Activated CD4-positive, alpha-beta T cell treated with anti-CD3 and anti-CD28 coated beads, Interleukin-10, Interleukin-2, amounts not matched to agents 100 ng/mL and 50 ng/mL, durations not matched to agents 16 hours and 8 hours (primary cell): ENCODE results near the gene VIPR2.

Experiments used
- DNase-seq: peaks from one replicate; pipeline ENCODE4 v3.0.0-alpha.2; 2020

VIPR2 gene

DNA sequence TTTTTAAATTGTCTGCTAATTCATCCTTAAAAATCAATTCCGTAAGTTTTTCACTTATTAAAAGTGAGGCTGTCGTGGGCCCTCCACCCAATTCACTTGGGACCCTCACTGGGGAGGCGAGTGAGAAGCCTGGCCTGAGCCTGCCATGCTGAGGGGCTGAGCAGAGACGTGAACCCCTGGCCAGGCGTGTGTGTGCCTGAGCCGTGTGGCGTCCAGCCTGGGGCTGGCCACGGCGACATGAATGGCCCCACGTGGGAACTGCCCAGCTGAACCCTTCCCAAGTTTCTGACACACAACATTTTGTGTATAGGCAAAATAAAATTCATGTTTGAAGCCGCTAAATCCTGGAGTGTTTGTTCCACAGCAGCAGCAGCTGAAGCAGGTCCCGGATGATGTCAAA lies 13.0 kb upstream of the VIPR2 start:
- DNase-seq = no peak

DNA sequence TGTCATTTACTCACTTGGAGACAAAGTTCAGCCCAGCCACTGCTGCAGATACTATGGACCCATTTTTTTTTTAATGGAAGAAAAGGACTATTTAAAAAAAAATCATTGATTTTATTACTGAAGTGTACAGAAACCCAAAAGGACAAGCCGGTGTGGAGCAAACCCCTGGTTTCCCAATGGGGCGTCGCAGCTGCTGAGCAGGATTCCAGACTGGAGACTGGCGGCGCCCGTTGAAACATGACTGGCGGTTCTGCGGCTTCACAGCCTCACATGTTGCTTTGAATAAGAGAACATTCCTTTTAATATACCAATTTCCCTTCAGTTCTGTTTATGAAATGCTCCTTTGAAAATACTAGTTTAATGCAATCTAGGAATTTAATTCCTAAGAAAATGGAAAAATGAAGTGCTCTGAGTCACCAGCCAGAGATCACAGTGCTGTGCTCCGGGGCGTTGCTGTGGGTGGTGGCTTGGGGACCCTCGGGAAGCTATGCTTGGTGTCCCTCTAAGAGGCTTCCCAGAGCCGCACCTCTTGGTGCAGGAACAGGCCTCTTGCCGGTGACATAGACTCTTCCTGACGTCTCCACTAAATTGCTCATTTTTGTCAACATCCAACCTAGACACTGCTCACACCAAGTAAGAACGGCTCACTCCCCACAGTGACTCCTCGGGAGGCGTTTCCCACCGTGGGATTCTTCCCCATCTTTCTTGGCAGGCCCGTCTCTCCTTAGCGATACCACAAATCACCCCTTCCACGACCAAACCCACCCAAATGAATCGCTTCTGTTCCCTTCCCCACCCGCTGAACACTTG lies 12.0 kb upstream of the VIPR2 start:
- no peak for DNase-seq

DNA sequence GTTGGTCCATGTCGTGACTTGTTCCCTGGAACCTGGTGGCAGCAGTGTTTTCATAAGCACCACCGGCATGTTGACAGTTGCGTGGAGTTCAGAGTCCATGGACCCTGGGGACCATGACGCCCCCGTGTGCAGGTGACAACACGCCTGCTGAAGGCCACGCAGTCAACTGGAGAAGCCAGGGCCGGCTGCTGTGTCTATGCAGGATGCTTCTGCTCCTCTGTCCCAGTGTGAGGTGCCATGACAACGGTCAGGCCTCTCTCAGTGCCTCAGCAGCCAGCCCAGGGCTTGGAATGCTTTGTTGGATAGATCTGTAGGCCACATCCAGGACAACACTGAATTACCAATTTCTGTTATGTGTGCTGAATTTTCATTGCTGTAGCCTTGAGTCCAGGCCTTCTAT lies 10.7 kb upstream of the VIPR2 start:
- DNase-seq = no peak

DNA sequence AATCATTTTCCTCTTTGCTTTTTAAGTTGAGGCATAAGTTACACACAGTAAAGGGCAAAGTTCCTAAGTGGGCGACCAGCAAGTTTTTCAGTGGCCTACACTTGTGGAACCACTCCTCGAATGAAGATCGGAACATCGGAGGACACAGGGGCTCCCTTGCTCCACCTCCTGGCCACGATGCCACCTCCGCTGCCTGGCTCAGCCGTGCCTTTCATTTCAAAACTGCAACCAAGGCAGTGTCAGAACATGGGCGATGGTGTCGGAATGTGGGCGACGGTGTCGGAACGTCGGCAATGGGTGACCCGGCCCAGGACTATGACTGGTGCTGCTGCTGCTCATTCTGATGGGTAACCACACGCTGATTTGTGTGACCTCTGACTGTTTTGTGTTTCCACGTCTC lies 9.6 kb upstream of the VIPR2 start:
- DNase-seq = no peak

DNA sequence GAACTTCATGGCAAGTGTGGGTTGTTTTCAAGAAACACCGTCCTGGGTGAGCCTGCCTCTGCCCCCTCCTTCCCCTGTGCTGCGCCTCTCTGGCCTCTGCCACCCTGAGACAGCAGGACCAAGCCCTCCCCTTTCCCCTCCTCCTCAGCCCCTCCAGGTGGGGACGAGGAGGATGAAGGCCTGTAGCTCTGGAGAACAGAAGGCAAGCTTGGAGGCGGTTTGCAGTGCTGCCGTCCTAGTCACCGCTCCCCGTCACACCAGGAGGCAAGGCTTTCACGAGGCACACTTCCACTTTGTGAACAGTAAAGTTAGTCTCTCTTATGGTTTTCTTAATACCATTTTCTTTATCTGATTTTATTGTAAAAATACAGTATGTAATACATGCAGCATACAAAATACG lies 8.8 kb upstream of the VIPR2 start:
- no peak for DNase-seq

DNA sequence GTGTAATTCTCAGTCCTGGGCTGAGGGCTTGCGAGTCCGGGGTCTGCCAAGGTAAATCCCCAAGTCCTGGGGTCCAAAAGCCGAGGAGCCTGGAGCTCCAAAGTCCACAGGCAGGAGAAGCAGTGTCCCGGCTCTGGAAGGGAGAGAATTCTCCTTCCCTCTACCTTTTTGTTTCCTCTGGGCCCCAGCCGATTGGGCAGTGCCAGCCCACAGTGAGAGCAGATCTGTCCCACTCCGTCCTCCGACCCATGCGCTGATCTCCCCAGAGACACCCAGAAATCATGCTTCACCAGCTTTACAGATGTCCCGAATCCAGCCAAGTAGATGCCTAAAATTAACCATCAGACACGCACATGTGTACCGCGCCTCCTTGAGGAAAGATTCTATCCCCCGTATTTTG lies 8.1 kb upstream of the VIPR2 start:
- no peak for DNase-seq

DNA sequence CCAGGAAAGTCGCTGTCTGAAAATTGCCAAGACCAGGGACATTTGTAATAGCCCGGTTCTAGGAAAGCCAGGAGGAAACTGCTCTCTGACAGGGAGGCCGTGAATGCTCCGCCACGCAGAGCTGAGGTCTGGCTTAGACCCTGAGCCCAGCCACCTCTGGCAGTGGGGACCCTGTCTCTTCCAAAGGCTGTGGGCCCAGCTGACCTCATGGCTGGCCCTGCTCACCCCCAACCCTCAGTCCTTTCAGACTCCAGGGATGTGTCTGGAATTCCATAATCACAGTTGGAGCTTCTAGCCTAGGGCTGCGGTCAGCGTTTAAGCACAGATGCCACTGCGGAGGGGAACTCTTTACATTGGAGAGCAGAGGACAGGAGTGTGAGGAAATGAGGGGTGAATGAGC lies 6.6 kb upstream of the VIPR2 start:
- DNase-seq = no peak

DNA sequence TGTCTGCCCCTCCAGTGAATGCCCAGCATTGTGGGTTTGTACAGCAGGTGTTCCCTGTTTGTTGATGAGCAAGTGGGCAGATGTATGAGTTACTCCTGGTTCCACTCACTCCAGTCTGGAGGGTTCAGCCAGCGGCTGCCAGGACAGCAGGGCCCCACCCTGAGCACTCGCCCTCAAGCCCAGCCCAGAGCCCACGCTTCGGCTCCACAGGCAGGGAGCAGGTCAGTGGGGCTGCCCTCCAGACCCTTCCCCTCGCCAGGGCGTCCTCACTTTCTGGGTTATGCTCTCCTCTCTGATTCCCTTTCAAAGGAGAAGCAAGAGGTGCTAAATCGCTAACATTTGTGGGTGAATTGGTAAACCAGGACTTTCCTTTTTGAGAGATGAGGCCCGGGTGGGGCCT lies 4.8 kb upstream of the VIPR2 start:
- DNase-seq = no peak

DNA sequence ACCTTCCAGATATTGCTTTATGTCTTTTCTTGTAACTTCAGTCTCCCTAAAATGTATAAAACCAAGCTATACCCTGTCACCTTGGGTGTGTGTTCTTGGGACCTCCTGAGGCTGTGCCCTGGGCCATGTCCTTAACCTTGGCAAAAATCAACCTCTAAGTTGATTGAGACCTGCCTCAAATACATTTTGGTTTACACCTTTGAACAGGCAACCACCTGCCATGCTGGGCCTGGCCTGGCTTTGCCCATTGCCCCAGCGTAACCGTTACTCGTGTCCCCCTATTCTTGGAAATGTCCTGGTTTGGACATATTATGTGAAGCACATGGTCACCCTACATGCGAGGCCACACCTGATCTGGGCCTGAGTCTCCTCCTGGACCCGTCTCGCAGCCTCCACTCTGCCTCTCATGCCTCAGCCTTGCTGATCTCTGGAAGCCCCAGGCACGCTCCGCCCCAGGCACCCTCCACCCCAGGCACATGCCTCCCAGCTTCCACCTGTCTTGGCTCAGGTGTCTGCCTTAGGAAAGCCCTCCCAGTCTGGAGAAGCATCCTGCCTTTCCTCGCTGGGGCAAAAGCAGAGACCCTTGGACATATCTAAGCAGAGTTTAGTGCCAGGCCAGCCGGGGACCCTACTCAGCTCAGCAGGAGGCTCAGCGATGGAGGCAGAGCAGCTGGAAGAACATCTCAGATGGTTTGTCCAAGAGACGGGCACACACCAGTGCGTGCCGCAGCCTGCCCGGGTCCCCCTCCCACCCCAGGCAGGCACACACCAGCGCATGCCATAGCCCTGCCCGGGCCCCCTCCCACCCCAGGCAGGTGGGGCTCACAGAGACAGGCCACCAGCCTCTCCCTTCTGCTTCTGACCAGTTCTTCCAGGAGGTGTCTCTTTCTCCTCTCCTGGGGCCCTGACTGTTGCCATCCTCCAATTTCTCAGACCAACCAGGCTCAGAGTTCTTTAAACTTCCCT lies 4.0 kb upstream of the VIPR2 start:
- no peak for DNase-seq

DNA sequence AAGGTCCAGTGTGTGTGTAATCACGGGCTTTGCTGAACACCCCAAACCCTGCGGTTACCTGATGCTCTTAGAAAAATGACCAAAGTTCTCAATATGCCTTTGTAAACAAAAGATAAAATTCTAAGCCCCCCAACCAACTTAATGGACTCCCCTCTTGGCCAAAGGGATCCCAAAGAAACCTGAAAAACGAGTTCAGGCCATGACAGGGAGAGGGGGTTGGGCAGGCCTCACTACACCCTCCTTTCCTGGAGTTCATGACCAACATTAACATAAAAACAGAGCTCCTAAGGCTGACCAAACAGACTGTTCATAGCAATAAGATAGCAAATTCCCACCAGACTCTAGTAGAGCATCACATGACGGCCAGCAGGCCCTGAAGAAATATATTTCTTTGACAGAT lies 3.0 kb upstream of the VIPR2 start:
- DNase-seq = no peak

DNA sequence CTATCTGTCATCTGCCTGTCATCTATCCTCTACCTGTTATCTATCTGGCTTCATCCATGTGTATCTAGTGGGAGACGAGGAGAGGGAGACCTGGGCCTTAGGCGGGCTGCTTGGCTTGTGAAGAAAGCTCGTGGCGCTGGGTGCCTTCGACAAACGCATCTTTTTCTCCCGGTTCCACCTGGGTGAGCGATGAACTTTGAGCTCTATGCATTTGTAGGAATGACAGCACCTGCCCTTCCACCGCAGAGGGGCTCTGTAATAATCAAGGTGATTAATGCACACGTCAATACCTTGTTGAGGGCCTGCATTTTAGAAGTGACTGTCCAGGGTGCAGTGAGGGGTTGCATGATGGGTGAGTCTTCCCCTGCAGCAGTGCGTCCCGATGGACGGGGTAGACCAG lies 2.6 kb upstream of the VIPR2 start:
- no peak for DNase-seq

DNA sequence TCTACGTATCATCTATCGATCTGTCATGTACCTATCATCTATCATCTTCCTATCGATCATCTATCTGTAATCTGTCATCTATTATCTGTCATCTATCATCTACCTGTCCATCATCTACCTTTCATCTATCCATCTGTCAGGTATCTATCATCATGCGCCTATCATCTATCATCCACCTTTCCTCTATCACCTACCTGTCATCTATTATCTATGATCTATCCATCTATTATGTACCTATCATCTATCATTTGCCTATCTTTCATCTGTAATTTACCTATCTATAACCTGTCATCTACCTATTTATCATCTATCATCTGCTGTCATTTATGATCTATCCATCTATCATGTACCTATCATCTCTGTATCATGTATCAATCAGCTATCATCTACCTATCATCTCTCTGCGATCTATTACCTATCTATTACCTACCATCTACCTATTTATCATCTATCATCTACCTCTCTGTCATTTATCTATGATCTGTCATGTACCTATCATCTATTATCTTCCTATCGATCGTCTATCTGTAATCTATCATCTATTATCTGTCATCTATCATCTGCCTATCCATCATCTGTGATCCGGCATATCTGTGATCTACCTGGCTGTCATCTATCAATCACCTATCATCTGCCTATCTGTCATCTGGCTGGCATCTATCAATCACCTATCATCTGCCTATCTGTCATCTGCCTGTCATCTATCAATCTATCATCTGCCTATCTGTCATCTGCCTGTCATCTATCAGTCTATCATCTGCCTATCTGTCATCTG lies 1.6 kb upstream of the VIPR2 start:
- no peak for DNase-seq

DNA sequence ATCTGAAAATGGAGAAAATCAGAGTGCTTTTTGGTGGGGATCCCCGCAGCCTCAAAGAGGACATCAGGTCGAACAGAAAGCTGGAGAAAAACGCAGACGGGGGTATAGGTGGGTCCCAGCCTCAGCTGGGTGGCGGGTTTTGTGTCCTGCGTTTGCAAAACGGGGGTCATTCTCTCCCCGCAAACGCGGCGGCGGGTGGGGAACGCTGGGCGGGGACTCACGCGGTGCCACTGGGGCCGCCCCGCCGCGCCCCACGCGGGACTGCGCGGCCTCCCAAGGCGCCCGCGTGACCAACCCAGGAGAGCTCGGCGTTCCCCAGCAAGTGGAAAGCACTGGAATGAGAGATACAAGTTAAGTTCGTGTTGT lies 806 bp upstream of the VIPR2 start:
- no peak for DNase-seq

DNA sequence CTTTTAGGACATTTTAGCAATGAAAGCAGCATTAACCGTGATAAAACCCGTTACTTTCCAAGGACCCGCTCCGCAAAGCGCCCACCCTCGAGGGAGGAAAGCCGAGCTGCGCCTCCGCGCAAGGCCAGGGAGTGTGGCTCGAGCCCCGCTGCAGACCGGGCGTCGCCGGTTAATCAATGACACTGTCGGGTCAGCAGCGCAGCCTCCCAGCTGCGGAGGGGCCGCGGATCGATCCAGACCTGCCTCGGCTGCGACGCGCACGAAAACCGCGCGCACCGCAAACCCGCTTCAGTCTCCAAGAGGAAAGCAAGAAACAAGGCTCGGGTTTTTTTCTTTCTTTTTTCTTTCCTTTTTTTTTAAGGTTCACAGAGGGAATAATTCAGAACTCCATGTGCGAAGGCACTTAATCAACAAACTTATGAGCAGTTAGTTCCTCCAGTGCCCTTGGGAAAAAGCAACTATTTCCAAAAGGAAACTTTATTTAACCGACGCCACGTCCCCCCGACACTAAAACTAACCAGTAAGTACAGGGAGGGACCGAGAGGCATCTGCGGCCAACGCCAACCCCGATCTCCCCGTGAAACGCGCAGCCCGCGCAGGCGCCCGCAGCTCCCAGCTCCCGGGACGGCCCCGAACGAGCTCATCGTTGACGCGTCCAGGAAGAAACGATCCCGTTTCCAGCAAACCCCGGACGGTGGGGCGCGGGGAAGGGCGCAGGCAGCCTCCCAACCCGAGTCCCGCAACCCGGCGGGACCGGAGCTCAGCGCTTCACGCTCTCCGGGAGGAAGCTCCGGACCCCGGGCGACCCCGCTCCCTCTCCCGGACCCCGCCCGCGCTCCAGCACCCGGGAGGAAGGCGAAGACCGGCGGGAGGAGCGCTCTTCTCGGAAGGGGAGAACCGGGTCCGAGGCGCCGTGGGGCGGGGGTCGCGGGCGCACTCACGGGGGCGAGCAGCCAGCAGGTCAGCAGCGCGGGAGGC lies 598 bp downstream of the VIPR2 start:
- no peak for DNase-seq

DNA sequence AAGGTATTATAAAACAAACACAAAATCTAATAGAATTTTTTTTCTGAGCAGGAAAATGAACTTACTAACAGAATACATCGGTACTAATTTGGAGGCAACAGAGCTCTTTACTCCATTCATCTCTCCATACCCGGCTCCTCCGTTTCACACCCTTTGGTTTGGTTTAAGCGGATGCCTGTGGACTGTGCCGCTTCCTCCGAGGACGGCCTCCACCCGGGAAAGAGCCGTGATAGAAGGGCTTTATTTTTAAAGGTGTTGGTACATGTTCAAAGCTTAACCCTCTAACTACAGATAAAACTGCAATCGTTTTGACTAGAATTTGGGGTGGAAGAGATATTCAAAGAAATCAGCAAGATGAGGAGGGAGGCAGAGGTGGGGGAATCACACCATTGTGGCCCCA lies 1.9 kb downstream of the VIPR2 start:
- DNase-seq = no peak

DNA sequence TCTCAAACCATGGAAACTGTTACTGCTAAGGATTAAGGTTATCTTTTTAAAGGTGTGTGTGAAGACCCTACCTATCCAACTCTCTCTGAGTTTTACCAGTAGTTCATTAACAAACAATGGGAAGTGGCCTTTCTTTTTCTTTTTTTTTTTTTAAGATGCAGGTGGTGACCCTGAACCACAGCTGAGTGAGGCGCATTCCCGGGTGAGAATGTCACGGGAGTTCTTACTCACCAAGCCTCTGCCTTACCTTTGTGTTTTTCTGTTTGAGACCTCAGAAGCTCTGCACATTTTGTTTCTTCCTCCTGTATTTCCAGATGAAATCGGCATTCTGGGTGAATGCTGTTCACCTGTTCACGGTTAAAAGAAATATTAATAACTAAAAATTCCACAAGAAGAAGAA lies 2.5 kb downstream of the VIPR2 start:
- no peak for DNase-seq

DNA sequence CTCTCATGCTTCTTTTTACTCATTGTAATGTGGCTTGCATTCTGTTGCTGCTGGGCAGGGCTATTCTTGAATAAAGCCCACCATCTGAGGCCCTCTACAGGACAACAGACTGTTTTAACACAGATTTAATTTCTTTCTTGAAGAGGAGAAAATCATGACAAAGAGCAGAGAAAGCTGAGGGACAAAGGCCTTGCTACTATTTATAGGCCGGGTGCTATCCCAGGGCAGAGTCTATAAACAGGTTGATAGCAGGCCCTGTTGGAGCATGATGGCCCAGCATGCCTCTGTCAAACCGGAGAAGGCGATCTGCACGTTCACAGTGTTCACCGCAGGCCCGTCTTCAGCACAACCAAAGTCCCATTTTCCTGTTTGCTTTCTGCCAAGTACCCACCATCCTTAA lies 3.0 kb downstream of the VIPR2 start:
- DNase-seq = no peak

DNA sequence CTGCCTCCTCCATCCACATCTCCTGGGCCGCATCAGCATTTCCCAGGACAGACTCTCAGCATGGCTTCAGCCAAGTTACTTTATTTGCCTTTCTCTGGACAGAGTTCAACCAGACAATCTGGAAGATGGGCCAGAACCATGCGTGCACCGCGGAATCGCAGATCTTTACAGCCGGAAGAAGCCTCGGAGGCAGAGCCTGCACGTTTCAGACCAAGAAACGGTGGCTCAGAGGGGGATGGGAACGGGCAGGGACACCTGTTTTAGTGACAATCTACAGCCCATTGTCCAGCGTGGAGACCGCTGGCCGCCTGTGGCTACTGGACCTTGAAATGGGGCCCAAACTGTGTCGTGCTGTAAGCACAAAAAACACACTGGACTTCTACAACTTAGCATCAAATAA lies 3.5 kb downstream of the VIPR2 start:
- DNase-seq = no peak

DNA sequence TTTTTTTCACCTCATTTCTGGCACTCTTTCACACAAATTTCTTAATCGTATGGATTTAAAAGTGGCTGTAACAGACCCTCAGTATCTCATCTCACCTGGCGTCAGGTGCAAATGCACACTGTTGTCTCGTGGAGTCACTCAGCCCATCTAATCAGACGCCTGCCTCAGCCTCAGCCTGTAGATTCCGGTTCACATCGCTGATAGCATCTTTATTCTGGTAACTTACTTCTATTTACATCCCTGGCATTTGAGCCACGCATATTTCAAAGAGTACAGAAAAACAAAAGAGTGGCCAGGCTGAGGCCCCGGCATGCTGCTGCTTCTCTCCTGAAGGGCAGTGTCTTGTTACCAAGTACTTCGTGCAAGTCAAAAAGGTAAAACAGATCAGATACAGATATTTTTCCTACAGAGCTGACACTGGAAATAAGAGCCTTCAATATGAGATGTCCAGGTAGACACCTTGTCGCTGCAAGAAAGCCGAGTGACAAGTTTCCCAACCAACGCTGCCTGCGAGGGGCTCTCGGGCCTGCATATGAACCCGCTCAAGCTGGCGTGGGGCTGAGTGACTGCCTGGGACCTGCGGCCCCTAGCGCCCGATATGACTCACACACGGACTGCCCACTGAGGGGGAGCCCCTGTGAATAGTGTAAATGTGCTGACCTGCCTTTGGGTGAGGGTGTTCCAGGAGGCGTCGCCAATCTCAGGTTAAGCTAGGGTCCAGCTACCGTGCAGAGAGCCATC lies 4.3 kb downstream of the VIPR2 start:
- no peak for DNase-seq

DNA sequence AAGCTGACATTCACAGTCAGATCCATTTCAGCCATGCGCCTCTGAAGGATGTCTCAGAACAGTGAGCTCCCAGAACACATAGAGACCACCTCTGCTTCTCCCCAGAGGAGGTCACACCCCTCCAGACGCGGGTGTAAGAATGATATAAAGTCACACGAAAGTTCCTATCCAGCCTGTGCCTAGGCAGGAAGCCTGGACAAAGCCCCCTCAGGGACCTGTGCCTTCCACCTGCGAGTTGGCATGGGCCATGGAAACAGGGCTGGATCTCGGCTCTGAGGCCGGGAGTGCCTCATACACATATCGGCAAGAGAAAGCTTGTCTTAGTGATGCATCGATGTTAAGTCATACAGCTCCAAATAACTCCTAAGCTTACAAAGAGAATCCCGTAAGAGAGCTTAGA lies 5.0 kb downstream of the VIPR2 start:
- no peak for DNase-seq

DNA sequence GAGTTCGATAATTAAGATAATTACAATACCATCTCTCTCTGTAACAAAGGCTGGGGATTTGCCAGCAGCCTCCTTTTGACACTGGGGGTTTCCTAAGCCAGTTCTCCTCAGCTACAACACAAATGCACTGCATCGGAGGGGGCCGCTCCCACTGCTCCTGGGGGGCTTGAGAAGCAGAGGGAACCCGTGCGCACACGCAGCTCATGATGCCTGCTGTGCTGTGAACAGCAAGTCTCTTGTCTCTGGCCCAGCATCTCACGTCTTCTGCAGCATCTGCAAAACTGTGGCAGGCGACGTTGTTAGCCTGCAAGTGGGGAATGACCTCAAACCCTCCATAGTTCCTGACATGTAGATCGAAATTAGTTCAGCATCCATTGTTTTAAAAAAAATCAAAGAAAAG lies 5.5 kb downstream of the VIPR2 start:
- no peak for DNase-seq

DNA sequence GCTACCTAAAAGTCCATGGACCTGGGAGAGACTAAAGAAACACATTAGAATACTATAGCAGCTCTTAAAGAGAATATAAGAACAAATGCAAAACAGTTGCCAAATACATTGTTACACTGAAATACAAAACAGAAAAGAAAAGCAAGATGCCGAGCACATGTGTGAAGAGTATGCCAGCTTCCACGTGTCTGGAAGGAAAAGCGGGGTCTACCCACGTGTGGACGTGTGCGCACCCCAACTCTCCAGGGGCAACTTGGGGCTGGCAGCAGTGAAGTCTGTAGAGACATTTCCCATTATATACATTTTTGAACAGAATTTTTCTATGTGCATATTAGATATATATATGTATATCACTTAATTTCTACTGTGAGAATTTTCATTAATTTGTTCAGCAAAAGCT lies 6.2 kb downstream of the VIPR2 start:
- no peak for DNase-seq
